Fibroblast of lung (primary cell): ENCODE data around the gene RBM33. TPM values are rescaled to one million over a fixed set of nuclear protein-coding genes. Genes with fewer than 3 reads are reported as not detected.

Source experiments
- DNase-seq, 2 donors: peaks; one replicate each; pipeline versions ENCODE4 v3.0.0 to v3.0.0-alpha.2; 2010; ENCODE audit warnings: low read depth in 2 of 2
- H2AFZ ChIP-seq: 2 replicates; pipeline ENCODE4 v1.5.1; 2012; ENCODE audit warnings: low read length, control low read depth, inconsistent platforms
- H3K27ac ChIP-seq: 2 replicates; pipeline ENCODE4 v1.5.1; 2011; ENCODE audit warnings: low read length, control low read depth; ENCODE audit not compliant: insufficient read depth
- H3K27me3 ChIP-seq: 2 replicates; pipeline ENCODE4 v1.5.1; 2011; ENCODE audit warnings: mild to moderate bottlenecking, low read length; ENCODE audit not compliant: control insufficient read depth, insufficient read depth
- H3K36me3 ChIP-seq: 2 replicates; pipeline ENCODE4 v1.5.1; 2011; ENCODE audit warnings: low read length; ENCODE audit not compliant: control insufficient read depth, insufficient read depth
- H3K4me1 ChIP-seq: 2 replicates; pipeline ENCODE4 v1.5.1; 2011; ENCODE audit warnings: low read length; ENCODE audit not compliant: control insufficient read depth, insufficient read depth; ENCODE audit errors: extremely low read depth
- H3K4me2 ChIP-seq: 2 replicates; pipeline ENCODE4 v1.5.1; 2011; ENCODE audit warnings: low read length, control low read depth; ENCODE audit not compliant: insufficient read depth; ENCODE audit errors: extremely low read depth
- H3K4me3 ChIP-seq, 4 experiments: fragments of 200-600 bp in 1 of 4; sonication (generic) in 1 of 4; replicated peaks in 1 of 4; 2 replicates each; pipeline ENCODE4 v1.5.1; 2011 to 2016; ENCODE audit warnings: low read length in 4 of 4, low read depth in 3 of 4, mild to moderate bottlenecking in 3 of 4, control low read depth in 2 of 4, inconsistent platforms in 1 of 4, mixed read lengths in 1 of 4; ENCODE audit not compliant: insufficient read depth in 1 of 4; ENCODE audit errors: control extremely low read depth in 1 of 4
- H3K79me2 ChIP-seq: 2 replicates; pipeline ENCODE4 v1.5.1; 2012; ENCODE audit warnings: mild to moderate bottlenecking, low read length, inconsistent platforms; ENCODE audit not compliant: control insufficient read depth, insufficient read depth
- H3K9ac ChIP-seq: 2 replicates; pipeline ENCODE4 v1.5.1; 2011; ENCODE audit warnings: mild to moderate bottlenecking, low read length, control low read depth; ENCODE audit not compliant: insufficient read depth
- H3K9me3 ChIP-seq: 2 replicates; pipeline ENCODE4 v1.5.1; 2012; ENCODE audit warnings: low read depth, low read length; ENCODE audit not compliant: control insufficient read depth, insufficient read depth
- H4K20me1 ChIP-seq: 2 replicates; pipeline ENCODE4 v1.5.1; 2011; ENCODE audit warnings: low read length; ENCODE audit not compliant: control insufficient read depth, insufficient read depth; ENCODE audit errors: extremely low read depth
- EZH2 ChIP-seq: IDR thresholded peaks from 2 replicates; pipeline ENCODE4 v1.5.1; 2012; ENCODE audit warnings: low read length, control low read depth, mild to moderate bottlenecking; ENCODE audit errors: missing control alignments
- polyA plus RNA-seq, 2 donors: library from polyadenylated mRNA; depleted of rRNA in 1 of 2; stranded (reverse) in 1 of 2; unstranded in 1 of 2; fragments of >200 nt; gene quantifications; 2 replicates each; pipeline ENCODE4 v1.2.1, GENCODE V29; 2011 to 2012; ENCODE audit warnings: missing spikeins in 1 of 2
- total RNA-seq: library from RNA; depleted of rRNA; stranded (reverse); fragments of >200 nt; gene quantifications from 2 replicates; pipeline ENCODE4 v1.2.1, GENCODE V29; 2014
- TF ChIP-seq, protein P1 (sequence below), 2 donors: IDR thresholded peaks in 1 of 2; conservative IDR thresholded peaks in 1 of 2; 1 replicate in 1 of 2; 2 replicates in 1 of 2; pipeline ENCODE4 v1.5.1; 2011 to 2012; ENCODE audit warnings: low read length in 2 of 2, control low read depth in 1 of 2, inconsistent platforms in 1 of 2, low read depth in 1 of 2, mild to moderate bottlenecking in 1 of 2

RBM33 gene
- total and polyA plus RNA-seq, 2 donors (not counting 1 experiment from before 2014, with no cell fraction given): 6.9 to 33.2 TPM

GRCh38 chr7:155683098-155683497 is 38.6 kb downstream of the RBM33 start:
- Histone ChIP-seq H3K36me3 (peaks cover 2% of the 10 kb centered on the region), H3K4me3 (no peak overlapping the region), H3K4me1 (no peaks in the 10 kb centered on the region), H3K9me3 (no peaks in the 10 kb centered on the region), H3K9ac (no peak overlapping the region), H3K79me2 (peaks cover 34% of the 10 kb centered on the region), H3K27me3 (no peaks in the 10 kb centered on the region), H4K20me1 (no peaks in the 10 kb centered on the region), H3K27ac (no peak overlapping the region), H2AFZ (no peak overlapping the region), H3K4me2 (no peak overlapping the region)
- TF ChIP-seq, protein P1, sequence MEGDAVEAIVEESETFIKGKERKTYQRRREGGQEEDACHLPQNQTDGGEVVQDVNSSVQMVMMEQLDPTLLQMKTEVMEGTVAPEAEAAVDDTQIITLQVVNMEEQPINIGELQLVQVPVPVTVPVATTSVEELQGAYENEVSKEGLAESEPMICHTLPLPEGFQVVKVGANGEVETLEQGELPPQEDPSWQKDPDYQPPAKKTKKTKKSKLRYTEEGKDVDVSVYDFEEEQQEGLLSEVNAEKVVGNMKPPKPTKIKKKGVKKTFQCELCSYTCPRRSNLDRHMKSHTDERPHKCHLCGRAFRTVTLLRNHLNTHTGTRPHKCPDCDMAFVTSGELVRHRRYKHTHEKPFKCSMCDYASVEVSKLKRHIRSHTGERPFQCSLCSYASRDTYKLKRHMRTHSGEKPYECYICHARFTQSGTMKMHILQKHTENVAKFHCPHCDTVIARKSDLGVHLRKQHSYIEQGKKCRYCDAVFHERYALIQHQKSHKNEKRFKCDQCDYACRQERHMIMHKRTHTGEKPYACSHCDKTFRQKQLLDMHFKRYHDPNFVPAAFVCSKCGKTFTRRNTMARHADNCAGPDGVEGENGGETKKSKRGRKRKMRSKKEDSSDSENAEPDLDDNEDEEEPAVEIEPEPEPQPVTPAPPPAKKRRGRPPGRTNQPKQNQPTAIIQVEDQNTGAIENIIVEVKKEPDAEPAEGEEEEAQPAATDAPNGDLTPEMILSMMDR (conservative IDR thresholded peaks at IDR 0.05 in 1 of 2, IDR thresholded peaks at IDR 0.05 in 1 of 2; ENCODE audit: low read depth in 1 of 2, low read length in 2 of 2): no peak
- TF ChIP-seq EZH2: no peak
- no peak for DNase-seq

- no peaks in the 10 kb centered on the region for H3K9me3 ChIP-seq
- H3K27me3 ChIP-seq: no peaks in the 10 kb centered on the region
- no peak overlapping the region for H3K4me3 ChIP-seq
- no peak overlapping the region for H3K4me2 ChIP-seq
- TF ChIP-seq EZH2: no peak
- TF ChIP-seq, protein P1 (conservative IDR thresholded peaks at IDR 0.05 in 1 of 2, IDR thresholded peaks at IDR 0.05 in 1 of 2; ENCODE audit: low read depth in 1 of 2, low read length in 2 of 2): no peak
- H3K9ac ChIP-seq: no peak overlapping the region
- no peak overlapping the region for H2AFZ ChIP-seq
- no peak overlapping the region for H3K27ac ChIP-seq
- H3K4me1 ChIP-seq: no peaks in the 10 kb centered on the region
- H4K20me1 ChIP-seq: no peaks in the 10 kb centered on the region
- peaks cover 2% of the 10 kb centered on the region for H3K36me3 ChIP-seq
- H3K79me2 ChIP-seq: peaks cover 34% of the 10 kb centered on the region
- no peak for DNase-seq
Observed at GRCh38 chr7:155683714-155684113, 39.3 kb downstream of the RBM33 start.

DNA sequence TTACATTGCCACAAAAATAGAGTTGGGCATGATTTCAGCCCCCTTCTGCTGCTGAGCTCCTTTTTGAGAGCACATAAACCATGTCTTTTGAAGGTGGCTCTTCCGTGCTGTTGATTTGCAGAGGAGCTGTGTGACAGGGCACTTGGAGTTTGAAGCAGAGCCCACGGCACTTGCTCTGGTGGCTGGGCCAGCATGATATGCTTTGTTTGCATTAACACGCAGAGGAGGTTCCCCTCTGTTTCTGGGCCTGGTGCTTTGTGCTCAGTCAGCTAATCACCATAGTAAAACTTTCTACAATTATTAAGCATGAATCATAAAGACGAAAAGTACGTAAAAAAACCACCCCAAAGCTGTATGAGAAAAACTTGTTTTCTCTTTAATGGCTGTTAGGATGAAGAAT is 40.1 kb downstream of the RBM33 start:
- H3K79me2 ChIP-seq: peaks cover 34% of the 10 kb centered on the region
- no peak overlapping the region for H2AFZ ChIP-seq
- H3K27ac ChIP-seq: no peak overlapping the region
- H3K4me2 ChIP-seq: no peak overlapping the region
- no peak for DNase-seq
- H3K9ac ChIP-seq: no peak overlapping the region
- H3K36me3 ChIP-seq: peaks cover 2% of the 10 kb centered on the region
- no peaks in the 10 kb centered on the region for H3K4me1 ChIP-seq
- H4K20me1 ChIP-seq: no peaks in the 10 kb centered on the region
- TF ChIP-seq EZH2: no peak
- no peak overlapping the region for H3K4me3 ChIP-seq
- H3K9me3 ChIP-seq: no peaks in the 10 kb centered on the region
- no peaks in the 10 kb centered on the region for H3K27me3 ChIP-seq
